NCI-H1417 treated with DMSO at 0.1 percent for 48 hours (cell line): ENCODE data around the gene RERE.
A peak's percentile ranks its signal among the peaks of the same experiment; 100 is the strongest.

Experiments used
- DNase-seq: peaks from one replicate; lab custom pipeline; 2025; lab: John Stamatoyannopoulos, UW

The RERE gene

GRCh38 chr1:8423692-8424538 lies 393.5 kb downstream of the RERE start:
- DNase-seq, result peak; percentile 32

GRCh38 chr1:8423269-8423691 lies 394.2 kb downstream of the RERE start:
- no peak for DNase-seq

GRCh38 chr1:8422510-8423268 lies 394.8 kb downstream of the RERE start:
- DNase-seq, result no peak

GRCh38 chr1:8421721-8422120 lies 395.7 kb downstream of the RERE start:
- no peak for DNase-seq

- DNase-seq, result no peak
These were observed 397.1 kb downstream of the RERE start for GRCh38 chr1:8420318-8420717.

GRCh38 chr1:8419861-8420260 lies 397.6 kb downstream of the RERE start:
- no peak for DNase-seq

- no peak for DNase-seq
These were observed 398.3 kb downstream of the RERE start for GRCh38 chr1:8419172-8419571.

GRCh38 chr1:8418301-8418700 lies 399.1 kb downstream of the RERE start:
- no peak for DNase-seq

- no peak for DNase-seq
These were observed 399.8 kb downstream of the RERE start for GRCh38 chr1:8417625-8418024.

GRCh38 chr1:8416881-8417280 lies 400.6 kb downstream of the RERE start:
- no peak for DNase-seq

- DNase-seq, result no peak
These were observed 401.7 kb downstream of the RERE start for GRCh38 chr1:8415526-8416278.

- no peak for DNase-seq
These were observed 405.1 kb downstream of the RERE start for GRCh38 chr1:8412183-8412831.

GRCh38 chr1:8411803-8412182 lies 405.6 kb downstream of the RERE start:
- no peak for DNase-seq

- no peak for DNase-seq
These were observed 406.6 kb downstream of the RERE start for GRCh38 chr1:8410791-8411190.

- DNase-seq, result no peak
These were observed 407.8 kb downstream of the RERE start for GRCh38 chr1:8409606-8410005.

- DNase-seq, result no peak
These were observed 408.3 kb downstream of the RERE start for GRCh38 chr1:8409106-8409505.

- no peak for DNase-seq
These were observed 409.1 kb downstream of the RERE start for GRCh38 chr1:8408151-8408839.

- DNase-seq, result no peak
These were observed 409.8 kb downstream of the RERE start for GRCh38 chr1:8407652-8408051.

GRCh38 chr1:8406960-8407359 lies 410.5 kb downstream of the RERE start:
- DNase-seq, result no peak

- no peak for DNase-seq
These were observed 411.4 kb downstream of the RERE start for GRCh38 chr1:8406011-8406410.
